K562 (cell line): ENCODE results near the gene LGI4. TPM values are rescaled to one million over a fixed set of nuclear protein-coding genes. Genes with fewer than 3 reads are reported as not detected.

Experiments
- ATAC-seq: fragments of 200-7000 bp; cut with Tn5 transposase; 3 replicates; pipeline ENCODE4 v1.9.1; 2020; ENCODE audit warnings: moderate library complexity
- BruUV-seq: library from RNA; stranded (reverse); fragments of 400-500 nt; replicated peaks from 2 replicates; lab custom pipeline; 2021; lab: Mats Ljungman, UMichigan
- CTCF ChIA-PET: fragments of 300-600 bp; formaldehyde crosslinking; extraction: SDS; loops from one replicate; lab custom pipeline; 2021; ENCODE audit warnings: low intra/inter-chr PET ratio; lab: Yijun Ruan, JAX
- POLR2A ChIA-PET: fragments of 300-600, 350-650 bp; sonication (Branson Sonifier 250); formaldehyde crosslinking; extraction: SDS; loops from one replicate; lab custom pipeline; 2021; ENCODE audit warnings: antibody characterized with exemption, inconsistent platforms; lab: Yijun Ruan, JAX
- DNase-seq, 4 experiments: peaks; one replicate each; pipeline versions ENCODE4 v3.0.0 to v3.0.0-alpha.2; 2011 to 2018; ENCODE audit warnings: low spot score in 3 of 4, mixed read lengths in 3 of 4; ENCODE audit errors: extremely low read depth in 1 of 4
- FAIRE-seq: peaks from 2 replicates; lab custom pipeline; 2011; peaks lifted over from hg19 to GRCh38; lab: Jason Lieb, UNC
- H2AFZ ChIP-seq: 2 replicates; pipeline ENCODE4 v1.6.0; 2011; ENCODE audit warnings: low read depth, low read length, control low read depth, inconsistent platforms
- H3K27ac ChIP-seq: fragments of 200-600 bp; 3 replicates; pipeline ENCODE4 v1.8.0; 2011; ENCODE audit warnings: low read depth, mild to moderate bottlenecking, control low read depth, inconsistent platforms, low read length, moderate library complexity, mixed read lengths; ENCODE audit errors: extremely low read depth
- H3K27me3 ChIP-seq, 2 experiments: fragments of 300-600 bp in 1 of 2; 2 replicates in 1 of 2; 3 replicates in 1 of 2; pipeline versions ENCODE4 v1.6.0 to v1.8.0; 2011; ENCODE audit warnings: inconsistent platforms in 2 of 2, low read length in 2 of 2, mild to moderate bottlenecking in 1 of 2, mixed read lengths in 1 of 2, moderate library complexity in 1 of 2; ENCODE audit not compliant: control insufficient read depth in 2 of 2, insufficient read depth in 2 of 2
- H3K36me3 ChIP-seq: fragments of 300-600 bp; 3 replicates; pipeline ENCODE4 v1.8.0; 2011; ENCODE audit warnings: mild to moderate bottlenecking, low read length, inconsistent platforms; ENCODE audit not compliant: control insufficient read depth, insufficient read depth
- H3K4me1 ChIP-seq, 2 experiments: fragments of 200-600 bp in 1 of 2; replicated peaks in 1 of 2; 2 replicates in 1 of 2; 3 replicates in 1 of 2; pipeline versions ENCODE4 v1.5.1 to v1.8.0; 2011; ENCODE audit warnings: inconsistent platforms in 2 of 2, low read length in 2 of 2, mild to moderate bottlenecking in 1 of 2, mixed read lengths in 1 of 2, moderate library complexity in 1 of 2; ENCODE audit not compliant: control insufficient read depth in 2 of 2, insufficient read depth in 2 of 2
- H3K4me2 ChIP-seq: 2 replicates; pipeline ENCODE4 v1.6.1; 2011; ENCODE audit warnings: low read length, control low read depth, inconsistent platforms, mixed read lengths; ENCODE audit not compliant: insufficient read depth
- H3K4me3 ChIP-seq: fragments of 200-600 bp; sonication (generic), shearing (Covaris generic); 2 replicates; pipeline ENCODE4 v1.5.1; 2016; ENCODE audit warnings: control low read depth, inconsistent platforms
- H3K79me2 ChIP-seq: fragments of 200-600 bp; 3 replicates; pipeline ENCODE4 v1.8.0; 2011; ENCODE audit warnings: low read length, inconsistent platforms; ENCODE audit not compliant: control insufficient read depth, insufficient read depth
- H3K9ac ChIP-seq, 2 experiments: 2 replicates each; pipeline versions ENCODE4 v1.6.0 to v1.6.1; 2011; ENCODE audit warnings: low read depth in 2 of 2, low read length in 2 of 2, control low read depth in 1 of 2, inconsistent platforms in 1 of 2, mild to moderate bottlenecking in 1 of 2, mixed read lengths in 1 of 2; ENCODE audit not compliant: insufficient read depth in 1 of 2
- H3K9me1 ChIP-seq: one replicate; pipeline ENCODE4 v1.6.0; 2011; ENCODE audit warnings: inconsistent platforms, mild to moderate bottlenecking, low read length, moderate library complexity; ENCODE audit not compliant: control insufficient read depth, insufficient read depth
- H3K9me3 ChIP-seq: replicated peaks from 2 replicates; pipeline ENCODE4 v1.5.1; 2011; ENCODE audit warnings: low read depth, low read length, inconsistent platforms; ENCODE audit not compliant: control insufficient read depth, insufficient read depth
- H4K20me1 ChIP-seq: replicated peaks from 2 replicates; pipeline ENCODE4 v1.6.1; 2011; ENCODE audit warnings: low read length, inconsistent platforms, mixed read lengths; ENCODE audit not compliant: control insufficient read depth, insufficient read depth
- BHLHE40 ChIP-seq: IDR thresholded peaks from 2 replicates; pipeline ENCODE4 v1.6.1; 2011; ENCODE audit warnings: low read length, improper control_type of control experiment
- CHD4 ChIP-seq: fragments of 200-600 bp; sonication (generic); IDR thresholded peaks from 3 replicates; pipeline ENCODE4 v1.6.1; 2012; ENCODE audit warnings: low read depth, mild to moderate bottlenecking, mixed read lengths, low read length, inconsistent platforms; ENCODE audit not compliant: insufficient read depth, insufficient replicate concordance, poor library complexity, severe bottlenecking
- CREB3L1 ChIP-seq: fragments of 450-650 bp; IDR thresholded peaks from 2 replicates; pipeline ENCODE4 v1.6.1; 2014; ENCODE audit warnings: low read depth, mild to moderate bottlenecking, moderate library complexity, borderline replicate concordance
- L3MBTL2 ChIP-seq: fragments of 450-650 bp; IDR thresholded peaks from 2 replicates; pipeline ENCODE4 v1.6.1; 2016; ENCODE audit warnings: mild to moderate bottlenecking, moderate library complexity
- LEF1 ChIP-seq: fragments of 450-650 bp; IDR thresholded peaks from 2 replicates; pipeline ENCODE4 v1.6.1; 2016; ENCODE audit warnings: mild to moderate bottlenecking
- MAZ ChIP-seq, 2 experiments: fragments of 450-650 bp in 1 of 2; sonication (generic) in 1 of 2; formaldehyde crosslinking; IDR thresholded peaks in 1 of 2; conservative IDR thresholded peaks in 1 of 2; 2 replicates each; pipeline versions ENCODE4 v1.4.0 to v1.5.0; 2020; ENCODE audit warnings: mild to moderate bottlenecking in 1 of 2, missing genetic modification reagents in 1 of 2
- NCOA6 ChIP-seq: fragments of 450-650 bp; IDR thresholded peaks from 2 replicates; pipeline ENCODE4 v1.6.1; 2017; ENCODE audit warnings: mild to moderate bottlenecking
- POLR2G ChIP-seq: fragments of 200-400 bp; formaldehyde crosslinking; IDR thresholded peaks from 2 replicates; pipeline ENCODE4 v1.6.1; 2017; ENCODE audit warnings: low read depth, mild to moderate bottlenecking, antibody characterized with exemption, low read length, moderate library complexity
- POU5F1 ChIP-seq: fragments of 150-350 bp; IDR thresholded peaks from 2 replicates; pipeline ENCODE4 v1.6.1; 2014; ENCODE audit warnings: borderline replicate concordance, low read length, low read depth, mild to moderate bottlenecking; ENCODE audit not compliant: partially characterized antibody
- SRSF9 ChIP-seq: fragments of 200-400 bp; formaldehyde crosslinking; IDR thresholded peaks from 2 replicates; pipeline ENCODE4 v1.6.1; 2017; ENCODE audit warnings: low read depth, low read length, borderline replicate concordance
- STAT6 ChIP-seq: sonication (generic); formaldehyde crosslinking; IDR thresholded peaks from 2 replicates; pipeline ENCODE4 v1.8.1; 2023; ENCODE audit warnings: mild to moderate bottlenecking, missing genetic modification reagents
- SUPT5H ChIP-seq: fragments of 450-650 bp; IDR thresholded peaks from 2 replicates; pipeline ENCODE4 v1.6.1; 2016
- ZFX ChIP-seq: sonication (generic); formaldehyde crosslinking; IDR thresholded peaks from 2 replicates; pipeline ENCODE4 v1.8.0; 2022; ENCODE audit warnings: mild to moderate bottlenecking, missing genetic modification reagents, moderate library complexity
- WGBS: fragments of 100-300 bp; shearing (Covaris generic); methylation state at CpG from one replicate; pipeline ENCODE4 v1.1.6; 2016; ENCODE audit warnings: low coverage, mixed read lengths; ENCODE audit not compliant: insufficient coverage; ENCODE audit errors: missing lambda C conversion rate; 5-methylcytosine and 5-hydroxymethylcytosine counted together
- in situ Hi-C: fragments of 300-500 bp; cut with MboI; formaldehyde crosslinking; loops from 4 replicates; pipeline ENCODE4 v1.15.0; 2018; ENCODE audit warnings: inconsistent platforms, mixed read lengths
- intact Hi-C: fragments of 100-400 bp; cut with micrococcal nuclease; formaldehyde crosslinking; loops from 2 replicates; pipeline ENCODE4 v1.14.2; 2022
- polyA plus RNA-seq, 8 experiments: library from polyadenylated mRNA; depleted of rRNA in 4 of 8; stranded (reverse) in 5 of 8; unstranded in 3 of 8; fragments of >200 nt; fragmentation: Nextera tagmentation in 2 of 8; fragmentation: Illumina TruSeq in 1 of 8; extraction: Ambion mirVana in 2 of 8; extraction: Trizol in 1 of 8; gene quantifications; 2 replicates each; pipeline versions ENCODE4 v1.2.1 to v1.2.3, GENCODE V29; 2011 to 2014; ENCODE audit warnings: inconsistent platforms in 1 of 8, missing spikeins in 1 of 8
- total RNA-seq, 7 experiments: library from RNA; depleted of rRNA in 6 of 7; stranded (reverse); fragments of >200 nt in 6 of 7; fragmentation: Illumina TruSeq in 2 of 7; extraction: Trizol in 2 of 7; gene quantifications; 2 replicates each; pipeline versions ENCODE4 v1.2.1 to v1.2.3, GENCODE V29; 2011 to 2021; ENCODE audit warnings: low replicate concordance in 1 of 7
- TF ChIP-seq, protein P1 (sequence below): sonication (generic); formaldehyde crosslinking; IDR thresholded peaks from 2 replicates; pipeline ENCODE4 v1.5.0; 2020; ENCODE audit warnings: missing genetic modification reagents

LGI4 gene
- total and polyA plus RNA-seq, 9 of the 15 experiments (the other 6 are each of a cell fraction or from before 2014, with no cell fraction given) = 0.14 to 0.30 (median 0.24) TPM; not detected in 4

DNA sequence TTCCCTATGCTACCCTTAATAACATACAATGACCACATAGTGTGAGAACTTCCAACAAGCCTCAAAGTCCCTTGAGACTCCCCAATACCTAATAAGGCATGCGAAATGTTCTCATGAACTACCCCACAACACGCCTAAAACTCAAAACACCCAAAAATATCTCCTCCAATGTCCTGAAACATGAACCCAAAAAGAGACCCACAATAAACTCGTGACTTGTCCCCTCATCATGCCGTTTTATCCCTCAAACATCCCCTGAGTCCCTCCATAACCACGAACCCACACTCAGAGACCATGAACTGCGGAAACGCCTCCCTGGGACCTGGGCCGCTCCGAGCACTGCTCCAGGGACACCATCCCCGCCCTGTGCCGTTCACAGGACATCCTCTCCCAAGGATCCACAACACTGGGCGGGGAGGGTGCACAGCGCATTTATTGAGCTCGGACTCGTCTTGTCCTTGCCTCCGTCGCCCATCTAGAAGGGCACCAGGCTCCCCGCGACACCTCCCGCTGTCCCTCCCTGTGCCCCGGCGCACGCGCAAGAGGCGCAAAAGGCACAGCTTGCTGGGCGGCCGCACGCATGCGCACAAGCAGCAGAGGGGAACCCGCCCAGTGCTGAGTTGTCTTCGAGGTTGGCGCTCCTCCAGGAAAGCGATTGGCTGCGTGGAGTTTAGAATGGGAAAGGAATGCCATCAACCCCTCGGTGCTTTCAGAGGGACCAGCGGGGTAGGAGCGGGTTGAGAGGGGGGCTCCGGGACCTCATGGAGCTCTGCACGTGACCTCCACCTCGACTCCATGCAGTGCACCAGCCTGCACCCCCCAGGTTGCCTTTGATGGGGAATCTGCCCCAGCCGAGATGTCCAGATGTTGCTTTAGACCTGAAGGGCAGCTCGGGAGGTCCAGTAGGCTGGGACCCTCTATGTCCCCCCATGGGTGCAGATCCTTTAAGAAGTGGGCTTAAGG, 10.5 kb downstream of the LGI4 start:
- H3K9me1 ChIP-seq = no peaks in the 10 kb centered on the region
- CTCF ChIA-PET = no interaction called here
- no peaks in the 10 kb centered on the region for H3K9me3 ChIP-seq
- no peaks in the 10 kb centered on the region for H4K20me1 ChIP-seq
- in situ Hi-C loops (loop anchor here (5.0 kb wide), 1 partner anchor 57 kb away; no protein-coding TSS in a partner anchor), intact Hi-C loops (no loop called here)
- H3K27ac ChIP-seq = peak overlapping the region; percentile 29; the same call in 2 of the 3 replicates
- POLR2A ChIA-PET = interaction anchor here (0.5 to 1.4 kb wide), 7 partner anchors 17 to 428 kb away, joined by 3 to 5 read pairs (median 3); no protein-coding TSS in a partner anchor
- BruUV-seq = no TSS peak
- H3K36me3 ChIP-seq = no peaks in the 10 kb centered on the region
- peak overlapping the region; percentile 67 to 92 for H3K9ac ChIP-seq
- ATAC-seq (peak; percentile 98), FAIRE-seq (peak; percentile 98), DNase-seq (peak; percentile 94 to 99 (median 98))
- peak overlapping the region; percentile 92 for H3K4me2 ChIP-seq
- H3K79me2 ChIP-seq = no peaks in the 10 kb centered on the region
- H2AFZ ChIP-seq = peak overlapping the region; percentile 99
- peak overlapping the region; percentile 39 for H3K4me3 ChIP-seq
- peaks cover 8 to 34% of the 10 kb centered on the region in 2 experiments; a peak in 4 of 5 replicates for H3K4me1 ChIP-seq
- 11% methylated on average over 42 of the region's 42 CpGs for WGBS
- peaks cover 0 to 10% of the 10 kb centered on the region in 2 experiments; a peak in 1 of 5 replicates for H3K27me3 ChIP-seq
- TF ChIP-seq NCOA6 (no peak), ZFX (CRISPR knock-in tag) (peak; percentile 91), CREB3L1 (peak; percentile 78; the same call in 1 of the 2 replicates), LEF1 (no peak), POU5F1 (peak; percentile 70), POLR2G (peak; percentile 77), L3MBTL2 (peak; percentile 94), SUPT5H (peak; percentile 82), STAT6 (CRISPR knock-in tag) (0 out of 2 replicates have a peak, but pooled peaks have one; percentile 63), BHLHE40 (peak; percentile 79), MAZ (CRISPR knock-in tag; conservative IDR thresholded peaks at IDR 0.05 in 1 of 2, IDR thresholded peaks at IDR 0.05 in 1 of 2) (peak; percentile 47 to 85; a peak in 3 of 4 replicates), SRSF9 (no peak), CHD4 (no peak)
- TF ChIP-seq, protein P1, sequence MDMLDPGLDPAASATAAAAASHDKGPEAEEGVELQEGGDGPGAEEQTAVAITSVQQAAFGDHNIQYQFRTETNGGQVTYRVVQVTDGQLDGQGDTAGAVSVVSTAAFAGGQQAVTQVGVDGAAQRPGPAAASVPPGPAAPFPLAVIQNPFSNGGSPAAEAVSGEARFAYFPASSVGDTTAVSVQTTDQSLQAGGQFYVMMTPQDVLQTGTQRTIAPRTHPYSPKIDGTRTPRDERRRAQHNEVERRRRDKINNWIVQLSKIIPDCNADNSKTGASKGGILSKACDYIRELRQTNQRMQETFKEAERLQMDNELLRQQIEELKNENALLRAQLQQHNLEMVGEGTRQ = peak; percentile 50; the same call in 1 of the 2 replicates
